ENCODE measurements around the gene COQ10A. TPM values are rescaled to one million over a fixed set of nuclear protein-coding genes. Genes with fewer than 3 reads are reported as not detected.

The COQ10A gene
- total RNA-seq (ENCODE audit: unreplicated experiment) = 20.3 TPM
- long read RNA-seq, transcript COQ10A-201 (5 exons, 1,652 nt) = major isoform, 6 of 11 reads
- long read RNA-seq, partial matches to known transcripts = 0 of 11 reads
- long read RNA-seq, other reads (novel, unspliced or antisense) = 2 of 11 reads

GRCh38 chr12:56266693-56267442 is at the start of gene COQ10A:
TSS of gene COQ10A (plus strand) at chr12:56266942. CDS start at chr12:56267119, 177 bp downstream.
- DNase-seq (ENCODE audit: low spot score) = peak; percentile 86
- peaks cover 2% of the 10 kb centered on the region for H3K27me3 Mint-ChIP-seq (ENCODE audit: unreplicated experiment)
- H3K36me3 Mint-ChIP-seq (ENCODE audit: low read depth, unreplicated experiment) = peaks cover 13% of the 10 kb centered on the region
- H3K4me1 Mint-ChIP-seq (ENCODE audit: unreplicated experiment) = peaks cover 12% of the 10 kb centered on the region
- peak within 1 kb of the TSS; percentile 94 for H3K4me3 Mint-ChIP-seq (ENCODE audit: unreplicated experiment)
- H3K27ac Mint-ChIP-seq (ENCODE audit: unreplicated experiment) = peak within 1 kb of the TSS; percentile 84
- peak; percentile 59 for TF ChIP-seq CTCF (IDR thresholded peaks at IDR 0.05; ENCODE audit: unreplicated experiment)
- H3K9me3 Mint-ChIP-seq (ENCODE audit: unreplicated experiment) = no peaks in the 10 kb centered on the region

- no peaks in the 10 kb centered on the region for H3K9me3 Mint-ChIP-seq (ENCODE audit: unreplicated experiment)
- DNase-seq (ENCODE audit: low spot score) = no peak
- no peak overlapping the region for H3K27ac Mint-ChIP-seq (ENCODE audit: unreplicated experiment)
- no peak overlapping the region for H3K4me3 Mint-ChIP-seq (ENCODE audit: unreplicated experiment)
- TF ChIP-seq CTCF (IDR thresholded peaks at IDR 0.05; ENCODE audit: unreplicated experiment) = no peak
- peaks cover 13% of the 10 kb centered on the region for H3K36me3 Mint-ChIP-seq (ENCODE audit: low read depth, unreplicated experiment)
- peaks cover 32% of the 10 kb centered on the region for H3K4me1 Mint-ChIP-seq (ENCODE audit: unreplicated experiment)
- peaks cover 8% of the 10 kb centered on the region for H3K27me3 Mint-ChIP-seq (ENCODE audit: unreplicated experiment)
Measured at GRCh38 chr12:56219840-56220239, 46.9 kb upstream of the COQ10A start.

GRCh38 chr12:56220611-56221231 is 46.0 kb upstream of the COQ10A start:
- peaks cover 8% of the 10 kb centered on the region for H3K36me3 Mint-ChIP-seq (ENCODE audit: low read depth, unreplicated experiment)
- DNase-seq (ENCODE audit: low spot score) = no peak
- no peaks in the 10 kb centered on the region for H3K9me3 Mint-ChIP-seq (ENCODE audit: unreplicated experiment)

GRCh38 chr12:56221232-56221756 is 45.4 kb upstream of the COQ10A start:
- Mint-ChIP-seq H3K9me3 (ENCODE audit: unreplicated experiment) (no peaks in the 10 kb centered on the region), H3K4me1 (ENCODE audit: unreplicated experiment) (peaks cover 39% of the 10 kb centered on the region), H3K27me3 (ENCODE audit: unreplicated experiment) (peaks cover 10% of the 10 kb centered on the region), H3K36me3 (ENCODE audit: low read depth, unreplicated experiment) (peaks cover 8% of the 10 kb centered on the region), H3K4me3 (ENCODE audit: unreplicated experiment) (peak overlapping the region; percentile 99), H3K27ac (ENCODE audit: unreplicated experiment) (peak overlapping the region; percentile 97)
- TF ChIP-seq CTCF (IDR thresholded peaks at IDR 0.05; ENCODE audit: unreplicated experiment) = no peak
- DNase-seq (ENCODE audit: low spot score) = peak; percentile 33

More at GRCh38 chr12:56220611-56221231, 46.0 kb upstream of the COQ10A start:
- no peak for TF ChIP-seq CTCF (IDR thresholded peaks at IDR 0.05; ENCODE audit: unreplicated experiment)
- H3K27ac Mint-ChIP-seq (ENCODE audit: unreplicated experiment) = peak overlapping the region; percentile 97
- peak overlapping the region; percentile 99 for H3K4me3 Mint-ChIP-seq (ENCODE audit: unreplicated experiment)
- peaks cover 39% of the 10 kb centered on the region for H3K4me1 Mint-ChIP-seq (ENCODE audit: unreplicated experiment)
- H3K27me3 Mint-ChIP-seq (ENCODE audit: unreplicated experiment) = peaks cover 10% of the 10 kb centered on the region
